Measurements from ENCODE around the gene RAP1B.

RAP1B gene

GRCh38 chr12:68610370-68611093 is at the start of gene RAP1B:
TSS of gene RAP1B (plus strand) at chr12:68610899. CDS start at chr12:68648725, 37,826 bp downstream.
- DNase-seq: peak; percentile 77 to 84

- no peak for DNase-seq
Measured at GRCh38 chr12:68561830-68562229, 48.9 kb upstream of the RAP1B start.

DNA sequence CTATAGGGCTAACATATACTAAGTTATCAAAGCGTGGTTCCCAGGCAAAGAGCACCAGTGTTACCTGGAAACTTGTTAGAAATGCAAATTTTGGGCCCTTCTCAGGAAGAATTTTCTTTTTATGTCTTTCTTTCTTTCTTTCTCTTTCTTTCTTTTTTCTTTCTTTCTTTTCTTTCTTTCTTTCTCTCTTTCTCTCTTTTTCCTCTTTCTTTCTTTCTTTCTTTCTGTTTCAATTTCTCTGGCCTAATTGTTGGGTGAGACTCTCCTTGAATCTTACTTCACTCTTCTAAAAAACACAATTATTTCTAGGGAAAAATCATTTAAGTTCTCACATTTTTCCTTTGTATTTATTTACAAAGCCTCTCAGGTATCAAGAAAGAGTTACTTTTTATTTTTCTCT is 46.5 kb upstream of the RAP1B start:
- DNase-seq: no peak

- no peak for DNase-seq
Measured at GRCh38 chr12:68565391-68565903, 45.3 kb upstream of the RAP1B start.

DNA sequence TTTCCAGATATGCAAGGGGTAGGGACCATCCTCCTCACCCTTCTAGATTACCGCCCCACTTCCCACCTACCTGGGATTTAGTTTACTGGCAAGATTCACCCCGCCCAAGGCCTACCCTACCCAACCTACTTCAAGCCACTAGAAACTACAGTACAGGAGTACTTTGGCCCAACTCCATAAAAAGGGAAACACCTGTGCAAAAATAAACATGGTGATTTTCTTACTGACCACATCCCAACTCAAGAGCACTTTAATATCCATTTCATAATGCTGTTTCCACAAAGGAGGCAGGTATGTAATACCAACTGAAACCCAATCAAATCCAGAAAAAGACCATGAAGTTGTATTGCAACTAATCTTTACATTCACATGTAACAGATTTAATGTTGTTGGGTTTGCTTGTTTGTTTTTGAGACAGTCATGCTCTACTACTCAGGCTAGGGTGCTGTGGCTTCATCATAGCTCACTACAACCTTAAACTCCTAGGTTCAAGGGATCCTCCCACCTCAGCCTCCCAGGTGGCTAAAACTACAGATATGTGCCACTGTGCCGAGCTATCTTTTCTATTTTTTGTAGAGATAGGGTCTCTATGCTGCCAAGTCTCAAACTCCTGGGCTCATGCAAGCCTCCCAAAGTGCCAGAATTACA is 41.7 kb upstream of the RAP1B start:
- DNase-seq: no peak

- DNase-seq: no peak
Measured at GRCh38 chr12:68572661-68573060, 38.0 kb upstream of the RAP1B start.

DNA sequence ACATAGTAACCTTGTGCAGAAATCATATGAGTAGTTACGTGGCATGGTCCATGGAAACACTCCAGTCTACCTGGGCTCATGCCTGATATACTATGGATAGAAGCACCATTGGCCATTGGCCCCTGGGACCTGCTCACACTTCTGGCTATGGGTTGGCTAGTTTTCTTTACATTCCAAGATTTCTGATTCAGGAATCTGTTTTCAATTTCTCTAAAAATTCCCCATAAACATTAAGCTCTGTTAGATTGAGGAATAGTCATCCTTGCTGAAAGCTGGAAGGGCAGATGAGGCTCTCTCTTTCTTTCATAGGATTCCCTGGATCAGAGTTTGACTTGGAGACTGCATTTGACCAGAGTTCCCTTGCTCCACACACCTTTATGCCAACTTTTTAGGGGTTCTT is 37.3 kb upstream of the RAP1B start:
- no peak for DNase-seq

DNA sequence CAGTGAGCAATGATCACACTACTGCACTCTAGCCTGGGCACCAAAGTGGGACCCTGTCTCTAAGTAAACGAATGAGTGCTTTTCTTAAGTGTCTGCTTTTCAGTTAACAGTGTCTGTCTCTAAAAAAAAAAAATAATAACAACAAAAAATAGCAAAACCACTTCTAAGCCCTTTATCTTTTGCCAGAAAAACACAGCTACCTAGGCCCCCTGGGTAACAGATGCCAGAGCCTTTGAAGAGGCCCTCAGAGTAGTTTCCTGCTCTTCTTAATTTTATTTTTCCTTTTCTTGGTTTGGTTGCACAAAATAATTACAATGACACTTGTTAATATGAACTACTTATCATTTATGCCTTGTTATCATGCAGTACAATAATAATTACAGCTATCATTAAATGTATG is 32.8 kb upstream of the RAP1B start:
- no peak for DNase-seq

DNA sequence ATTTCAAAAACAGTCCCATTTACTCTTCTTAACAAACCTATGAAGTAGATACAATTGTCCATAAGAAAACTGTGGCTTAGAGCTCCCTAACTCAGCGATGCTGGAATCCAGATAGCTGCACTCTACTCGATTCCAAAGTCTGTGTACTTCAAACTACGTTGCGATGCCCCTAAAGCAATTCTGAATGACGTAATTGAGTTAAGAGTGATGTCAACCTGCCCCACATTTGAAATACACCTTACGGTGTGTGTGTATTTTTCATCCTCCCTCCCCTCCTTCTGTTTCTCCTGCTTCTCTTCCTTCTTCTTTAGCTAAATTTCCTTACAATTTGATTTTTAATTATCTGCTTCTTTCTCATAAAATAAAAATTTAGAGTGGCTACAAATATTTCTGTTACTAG is 31.9 kb upstream of the RAP1B start:
- no peak for DNase-seq

DNA sequence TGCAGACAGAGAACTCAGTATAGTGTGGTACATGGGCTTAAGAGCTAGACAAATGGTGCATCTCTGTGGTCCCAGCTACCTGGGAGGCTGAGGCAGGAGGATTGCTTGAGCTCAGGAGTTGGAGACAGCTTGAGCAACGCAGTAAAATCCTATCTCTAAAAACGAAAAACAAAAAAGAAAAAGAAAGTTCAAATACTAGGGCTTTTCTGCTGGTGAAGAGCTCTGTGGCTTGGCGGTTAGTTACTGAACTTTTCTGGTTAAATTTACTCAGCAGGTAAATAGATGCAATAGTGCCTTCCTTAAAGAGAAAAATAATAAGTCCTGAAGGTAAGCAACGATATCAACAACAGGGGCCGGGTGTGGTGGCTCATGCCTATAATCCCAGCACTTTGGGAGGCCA is 31.4 kb upstream of the RAP1B start:
- no peak for DNase-seq

DNA sequence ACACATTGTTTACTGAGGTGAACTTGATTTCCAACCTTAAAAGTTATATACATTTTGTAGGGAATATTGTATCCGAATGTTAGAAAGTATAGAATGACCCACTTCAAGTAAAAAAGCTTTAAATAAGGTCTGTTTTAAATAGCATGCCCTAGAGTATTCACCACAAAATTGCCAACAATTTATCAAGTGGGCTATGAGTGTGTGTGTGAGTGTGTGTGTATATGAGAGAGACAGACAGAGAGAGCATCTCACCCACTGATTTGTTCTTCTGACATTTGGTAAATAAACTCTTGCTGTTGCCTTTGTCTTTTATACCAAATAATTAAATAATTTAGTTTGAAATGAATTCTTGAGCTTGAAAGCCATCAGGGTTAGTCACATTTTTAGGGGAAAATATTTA is 29.8 kb upstream of the RAP1B start:
- no peak for DNase-seq

- DNase-seq: no peak
Measured at GRCh38 chr12:68581926-68582325, 28.8 kb upstream of the RAP1B start.

- DNase-seq: peak; percentile 9 to 17
Measured at GRCh38 chr12:68585966-68586365, 24.7 kb upstream of the RAP1B start.

DNA sequence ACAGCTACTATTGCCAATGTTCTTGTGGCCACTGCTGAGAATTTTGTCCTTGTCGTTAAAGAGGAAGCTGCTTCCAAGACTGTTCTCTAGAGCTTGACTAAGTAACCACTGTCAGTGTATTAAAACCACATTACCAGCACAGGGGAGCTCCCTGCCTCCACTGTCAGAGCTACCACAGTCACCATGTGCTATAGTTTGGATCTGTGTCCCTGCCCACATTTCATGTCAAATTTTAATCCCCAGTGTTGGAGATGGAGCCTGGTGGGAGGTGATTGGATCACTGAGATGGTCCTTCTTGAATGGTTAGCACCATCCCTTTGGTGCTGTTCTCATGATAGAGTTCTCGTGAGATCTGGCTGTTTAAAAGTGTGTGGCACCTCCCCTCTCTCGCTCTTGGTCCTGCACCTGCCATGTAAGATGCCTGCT is 23.2 kb upstream of the RAP1B start:
- DNase-seq: peak; percentile 94 to 96

DNA sequence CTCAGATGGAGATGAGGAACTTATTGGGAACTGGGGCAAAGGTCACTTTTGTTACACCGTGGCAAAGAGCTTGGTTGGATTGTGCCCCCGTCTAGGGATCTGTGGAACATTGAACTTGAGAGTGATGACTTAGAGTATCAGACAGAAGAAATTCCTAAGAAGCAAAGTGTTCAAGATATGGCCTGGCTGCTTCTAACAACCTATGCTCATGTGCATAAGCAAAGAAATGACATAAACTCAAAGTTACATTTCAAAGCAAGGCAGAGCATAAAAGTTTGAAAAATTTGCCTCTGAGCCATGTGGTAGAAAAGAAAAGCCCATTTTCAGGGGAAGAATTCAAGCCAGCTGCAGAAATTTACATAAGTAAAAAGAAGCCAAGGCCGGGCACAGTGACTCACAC is 21.5 kb upstream of the RAP1B start:
- no peak for DNase-seq

- no peak for DNase-seq
Measured at GRCh38 chr12:68591734-68592418, 18.8 kb upstream of the RAP1B start.

DNA sequence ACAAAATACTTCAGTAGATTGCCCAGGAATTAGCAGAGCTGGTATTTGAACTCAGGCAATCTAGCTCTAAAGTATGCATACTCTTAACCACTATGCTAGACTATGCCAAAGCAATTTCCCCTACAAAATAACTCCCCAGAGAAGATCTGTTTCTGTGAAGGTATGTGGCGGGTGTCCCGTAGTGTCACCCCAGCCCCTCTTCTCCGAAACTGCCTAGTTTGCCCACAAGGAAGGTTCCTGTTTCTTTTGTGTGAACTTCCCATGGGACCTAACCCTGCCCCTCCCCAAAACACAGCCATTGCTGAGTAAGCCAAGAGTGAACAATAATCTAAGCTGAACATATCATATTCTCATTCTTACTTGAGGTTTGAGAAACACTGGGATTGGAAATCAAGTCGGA is 15.5 kb upstream of the RAP1B start:
- DNase-seq: no peak

DNA sequence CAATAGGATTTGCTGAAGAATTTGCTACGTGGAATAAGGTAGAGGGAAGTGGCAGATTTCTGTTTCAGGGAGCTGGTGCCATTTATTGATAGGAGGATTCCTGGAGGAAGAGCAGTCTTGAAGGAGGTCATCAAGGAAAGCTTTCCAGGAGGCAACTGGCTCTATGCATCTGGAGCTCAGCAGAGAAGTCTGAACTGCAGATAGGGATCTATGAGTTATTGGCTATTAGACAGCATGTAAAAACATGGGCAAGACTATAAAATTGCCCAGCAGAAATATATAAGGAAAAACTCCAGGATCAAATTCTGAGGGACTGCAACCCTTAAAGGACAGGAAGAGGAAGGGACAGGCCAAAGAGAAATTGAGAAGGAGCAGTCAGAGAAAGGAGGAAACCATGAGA is 8.9 kb upstream of the RAP1B start:
- no peak for DNase-seq

- DNase-seq: no peak
Measured at GRCh38 chr12:68602720-68603119, 8.0 kb upstream of the RAP1B start.

DNA sequence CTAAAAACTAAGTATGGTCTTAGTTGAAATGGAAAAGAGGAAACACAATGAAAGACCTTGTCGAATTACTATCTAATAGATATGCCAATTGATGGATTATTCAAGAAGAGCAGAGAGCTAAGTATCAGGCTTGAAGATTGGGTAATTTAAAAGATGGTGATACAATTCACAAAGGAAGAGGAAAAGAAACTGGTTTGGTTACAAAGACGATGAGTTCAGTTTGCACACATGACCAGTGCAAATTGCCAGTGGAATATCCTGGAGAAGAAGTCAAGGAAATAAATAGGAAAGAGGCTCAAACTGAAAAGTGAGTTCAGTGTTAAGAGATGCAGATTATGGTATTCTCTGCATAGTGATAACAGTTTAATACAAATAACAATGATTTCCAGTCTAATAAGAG is 2.5 kb upstream of the RAP1B start:
- no peak for DNase-seq

GRCh38 chr12:68609998-68610369 is 715 bp upstream of the RAP1B start:
- peak; percentile 34 to 68 for DNase-seq

DNA sequence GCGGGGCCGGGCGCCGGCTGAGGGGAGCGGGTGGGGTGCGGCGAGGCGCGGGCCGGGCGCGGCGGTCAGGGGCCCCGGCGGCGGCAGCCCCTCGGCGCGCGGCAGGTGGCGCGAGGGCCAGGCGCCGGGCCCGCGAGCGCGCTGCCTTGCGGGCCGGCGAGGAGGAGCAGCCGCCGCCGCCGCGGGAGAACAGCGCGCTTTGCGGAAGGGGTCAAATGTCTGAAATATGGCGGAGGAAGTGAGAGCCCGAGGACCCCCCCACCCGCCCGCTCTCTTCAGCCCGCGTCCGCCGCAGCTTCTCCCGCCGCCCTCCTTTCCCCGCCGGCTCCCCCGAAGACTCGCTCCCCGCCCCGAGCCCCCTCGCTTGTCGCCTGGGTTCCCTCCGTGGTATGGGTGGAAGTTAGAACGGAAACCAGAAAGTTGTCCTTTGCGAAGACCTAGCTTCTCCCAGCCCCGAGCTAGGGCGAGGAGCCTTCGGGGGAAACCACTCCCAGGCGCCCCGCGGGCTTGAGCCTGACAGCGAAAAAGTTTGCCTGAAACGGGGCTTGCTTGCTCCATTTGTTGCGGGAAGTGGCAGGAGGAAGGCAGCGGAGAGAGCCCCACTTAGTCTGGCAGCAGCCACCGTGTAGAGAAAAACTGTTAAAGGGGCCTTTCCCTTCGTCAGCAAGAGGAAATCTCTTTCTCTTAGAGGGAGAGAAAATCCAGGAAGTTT is 551 bp downstream of the RAP1B start:
- peak; percentile 61 to 62 for DNase-seq

DNA sequence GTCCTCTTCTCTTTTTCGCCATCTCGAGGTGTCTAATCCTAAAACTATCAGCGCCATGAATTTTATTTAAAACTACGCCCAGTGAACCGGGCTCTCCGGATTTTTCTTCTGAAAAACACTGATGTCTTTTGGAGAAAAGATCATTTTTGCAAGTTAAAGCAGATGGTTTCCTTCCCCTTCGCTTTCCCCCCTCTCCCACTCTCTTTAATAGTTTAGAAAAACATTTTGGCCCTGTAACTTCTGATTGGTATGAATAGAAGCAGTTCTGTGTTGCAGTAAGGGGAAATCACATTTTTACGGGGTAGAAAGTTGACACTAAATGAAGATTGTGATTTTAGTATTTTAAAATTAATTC is 1.1 kb downstream of the RAP1B start:
- DNase-seq: no peak
